H1 (cell line): Measurements from ENCODE around the gene MEGF9. TPM values are rescaled to one million over a fixed set of nuclear protein-coding genes. Genes with fewer than 3 reads are reported as not detected.

ENCODE experiments used
- CTCF ChIA-PET: fragments of 300-600 bp; sonication (Branson Sonifier 250); formaldehyde crosslinking; loops from one replicate; lab custom pipeline; 2021; ENCODE audit not compliant: partially characterized antibody; lab: Charles Lee
- POLR2A ChIA-PET: fragments of 300-600 bp; sonication (Branson Sonifier 250); formaldehyde crosslinking; loops from one replicate; lab custom pipeline; 2021; ENCODE audit warnings: inconsistent platforms; ENCODE audit not compliant: partially characterized antibody; lab: Charles Lee
- DNase-seq, 2 experiments: peaks; one replicate each; pipeline versions ENCODE4 v3.0.0 to v3.0.0-alpha.2; 2010 to 2022; ENCODE audit warnings: low spot score in 2 of 2, low read depth in 1 of 2, mixed read lengths in 1 of 2
- FAIRE-seq: peaks from 2 replicates; lab custom pipeline; 2011; peaks lifted over from hg19 to GRCh38; lab: Jason Lieb, UNC
- H2AFZ ChIP-seq: 2 replicates; pipeline ENCODE4 v1.8.1; 2012; ENCODE audit warnings: low read length, inconsistent platforms
- H2AK5ac ChIP-seq: 2 replicates; pipeline ENCODE4 v1.6.1; 2013; ENCODE audit warnings: low read depth, low read length
- H2BK120ac ChIP-seq: replicated peaks from 2 replicates; pipeline ENCODE3; 2013; ENCODE audit warnings: low read depth, low read length, inconsistent platforms
- H2BK12ac ChIP-seq: 2 replicates; pipeline ENCODE4 v1.6.1; 2013; ENCODE audit warnings: low read depth, low read length
- H2BK15ac ChIP-seq: 2 replicates; pipeline ENCODE4 v1.6.1; 2013; ENCODE audit warnings: low read length
- H2BK20ac ChIP-seq: 2 replicates; pipeline ENCODE4 v1.6.1; 2013; ENCODE audit warnings: low read length
- H2BK5ac ChIP-seq: 2 replicates; pipeline ENCODE4 v1.6.1; 2013; ENCODE audit warnings: low read depth, low read length
- H3K14ac ChIP-seq: 2 replicates; pipeline ENCODE4 v1.6.1; 2013; ENCODE audit warnings: inconsistent platforms; ENCODE audit not compliant: insufficient read length
- H3K18ac ChIP-seq: 2 replicates; pipeline ENCODE4 v1.6.1; 2013; ENCODE audit warnings: low read length; ENCODE audit errors: extremely low read depth
- H3K23ac ChIP-seq: 2 replicates; pipeline ENCODE4 v1.6.1; 2013; ENCODE audit warnings: inconsistent platforms; ENCODE audit not compliant: insufficient read length
- H3K23me2 ChIP-seq: 2 replicates; pipeline ENCODE4 v1.6.1; 2013; ENCODE audit warnings: low read depth, low read length
- H3K27ac ChIP-seq: 2 replicates; pipeline ENCODE4 v1.6.1; 2011; ENCODE audit warnings: low read depth, low read length, inconsistent platforms
- H3K27me3 ChIP-seq, 4 experiments: replicated peaks in 1 of 4; 1 replicate in 1 of 4; 2 replicates in 3 of 4; pipeline versions ENCODE4 v1.6.1 to v1.8.1; 2011 to 2013; ENCODE audit warnings: low read length in 3 of 4, mild to moderate bottlenecking in 3 of 4, inconsistent platforms in 2 of 4, mixed read lengths in 2 of 4, moderate library complexity in 1 of 4; ENCODE audit not compliant: control insufficient read depth in 3 of 4, insufficient read depth in 3 of 4; ENCODE audit errors: extremely low read depth in 1 of 4
- H3K36me3 ChIP-seq, 4 experiments: 2 replicates each; pipeline versions ENCODE4 v1.6.1 to v1.8.1; 2011 to 2013; ENCODE audit warnings: mild to moderate bottlenecking in 4 of 4, low read length in 3 of 4, moderate library complexity in 2 of 4, control low read depth in 1 of 4, inconsistent platforms in 1 of 4; ENCODE audit not compliant: insufficient read depth in 4 of 4, control insufficient read depth in 2 of 4
- H3K4ac ChIP-seq: replicated peaks from 2 replicates; pipeline ENCODE3; 2013; ENCODE audit warnings: low read length, low read depth, mixed read lengths, inconsistent platforms; ENCODE audit not compliant: insufficient read length
- H3K4me1 ChIP-seq, 4 experiments: replicated peaks in 1 of 4; 1 replicate in 1 of 4; 2 replicates in 3 of 4; pipeline versions ENCODE4 v1.6.1 to v1.8.1; 2011 to 2013; ENCODE audit warnings: low read length in 3 of 4, inconsistent platforms in 2 of 4, mixed read lengths in 1 of 4; ENCODE audit not compliant: insufficient read depth in 4 of 4, control insufficient read depth in 3 of 4
- H3K4me2 ChIP-seq, 2 experiments: 2 replicates each; pipeline versions ENCODE4 v1.6.1 to v1.8.1; 2011 to 2013; ENCODE audit warnings: low read depth in 2 of 2, low read length in 2 of 2, control low read depth in 1 of 2, inconsistent platforms in 1 of 2, mild to moderate bottlenecking in 1 of 2; ENCODE audit not compliant: insufficient read depth in 1 of 2
- H3K4me3 ChIP-seq, 4 experiments: fragments of 200-600, 300-600 bp in 1 of 4; sonication (generic), shearing (Covaris generic), sonication (Bioruptor Twin) in 1 of 4; 2 replicates each; pipeline versions ENCODE4 v1.5.1 to v1.8.1; 2011 to 2016; ENCODE audit warnings: low read length in 4 of 4, low read depth in 3 of 4, control low read depth in 2 of 4, inconsistent platforms in 2 of 4, mild to moderate bottlenecking in 2 of 4, mixed read lengths in 1 of 4, moderate library complexity in 1 of 4; ENCODE audit not compliant: insufficient read depth in 2 of 4; ENCODE audit errors: extremely low read depth in 1 of 4
- H3K56ac ChIP-seq: replicated peaks from 2 replicates; pipeline ENCODE3; 2013; ENCODE audit warnings: low read depth, mild to moderate bottlenecking, mixed read lengths, low read length, inconsistent platforms; ENCODE audit not compliant: insufficient read length
- H3K79me1 ChIP-seq: 2 replicates; pipeline ENCODE4 v1.6.1; 2013; ENCODE audit warnings: low read depth, low read length, control low read depth
- H3K79me2 ChIP-seq, 2 experiments: 2 replicates each; pipeline versions ENCODE4 v1.6.1 to v1.8.1; 2012 to 2013; ENCODE audit warnings: low read length in 2 of 2, mild to moderate bottlenecking in 2 of 2, inconsistent platforms in 1 of 2; ENCODE audit not compliant: insufficient read depth in 2 of 2, control insufficient read depth in 1 of 2
- H3K9ac ChIP-seq, 4 experiments: replicated peaks in 1 of 4; 1 replicate in 1 of 4; 2 replicates in 3 of 4; pipeline versions ENCODE4 v1.6.1 to v1.8.1; 2011 to 2013; ENCODE audit warnings: low read depth in 3 of 4, low read length in 3 of 4, control low read depth in 2 of 4, mild to moderate bottlenecking in 2 of 4, moderate library complexity in 2 of 4, inconsistent platforms in 1 of 4; ENCODE audit errors: extremely low read depth in 1 of 4
- H3K9me3 ChIP-seq, 2 experiments: 2 replicates each; pipeline versions ENCODE4 v1.6.1 to v1.8.1; 2012 to 2013; ENCODE audit warnings: mild to moderate bottlenecking in 2 of 2, moderate library complexity in 2 of 2, control low read depth in 1 of 2, inconsistent platforms in 1 of 2, low read depth in 1 of 2, low read length in 1 of 2, mixed read lengths in 1 of 2; ENCODE audit not compliant: insufficient read depth in 2 of 2
- H4K20me1 ChIP-seq, 2 experiments: replicated peaks in 1 of 2; 2 replicates each; pipeline versions ENCODE3 to v1.8.1; 2011 to 2013; ENCODE audit warnings: inconsistent platforms in 2 of 2, low read length in 2 of 2, mild to moderate bottlenecking in 1 of 2; ENCODE audit not compliant: insufficient read depth in 2 of 2, control insufficient read depth in 1 of 2
- H4K5ac ChIP-seq: 2 replicates; pipeline ENCODE4 v1.6.1; 2013; ENCODE audit warnings: low read length, low read depth, mixed read lengths, inconsistent platforms; ENCODE audit not compliant: insufficient read length
- H4K8ac ChIP-seq: 2 replicates; pipeline ENCODE4 v1.8.0; 2013; ENCODE audit warnings: mild to moderate bottlenecking, moderate library complexity, low read length, inconsistent platforms; ENCODE audit not compliant: insufficient read depth; ENCODE audit errors: extremely low read depth
- H4K91ac ChIP-seq: replicated peaks from 2 replicates; pipeline ENCODE3; 2013; ENCODE audit warnings: low read length, mixed read lengths, inconsistent platforms; ENCODE audit not compliant: insufficient read length
- BCL11A ChIP-seq, 2 experiments: IDR thresholded peaks; one replicate each; pipeline ENCODE4 v1.6.1; 2011; ENCODE audit warnings: low read depth in 2 of 2, low read length in 2 of 2, mild to moderate bottlenecking in 2 of 2
- BRCA1 ChIP-seq: IDR thresholded peaks from 2 replicates; pipeline ENCODE4 v1.6.1; 2012; ENCODE audit warnings: low read depth, low read length, improper control_type of control experiment
- CEBPB ChIP-seq: IDR thresholded peaks from 2 replicates; pipeline ENCODE4 v1.6.1; 2012; ENCODE audit warnings: low read depth, low read length
- CREB1 ChIP-seq: IDR thresholded peaks from 2 replicates; pipeline ENCODE4 v1.6.1; 2012; ENCODE audit warnings: inconsistent platforms
- CTBP2 ChIP-seq: IDR thresholded peaks from 2 replicates; pipeline ENCODE4 v1.7.0; 2011; ENCODE audit warnings: borderline replicate concordance, mild to moderate bottlenecking, moderate library complexity, mixed read lengths, low read length; ENCODE audit not compliant: insufficient read depth, insufficient read length
- PHF8 ChIP-seq: fragments of 200-600 bp; sonication (generic); conservative IDR thresholded peaks from 2 replicates; pipeline ENCODE4 v1.7.1; 2012; ENCODE audit warnings: low read depth, mild to moderate bottlenecking, inconsistent platforms, low read length, moderate library complexity
- POLR2A ChIP-seq, 2 experiments: IDR thresholded peaks; 1 replicate in 1 of 2; 2 replicates in 1 of 2; pipeline ENCODE4 v1.6.1; 2011; ENCODE audit warnings: low read depth in 2 of 2, low read length in 2 of 2, mild to moderate bottlenecking in 2 of 2; ENCODE audit errors: control extremely low read depth in 1 of 2
- RBBP5 ChIP-seq: IDR thresholded peaks from 2 replicates; pipeline ENCODE4 v1.7.1; 2012; ENCODE audit warnings: low read depth, mild to moderate bottlenecking, inconsistent platforms, low read length, moderate library complexity, borderline replicate concordance
- SAP30 ChIP-seq: fragments of 300-600 bp; sonication (generic); IDR thresholded peaks from 2 replicates; pipeline ENCODE4 v1.7.1; 2012; ENCODE audit warnings: low read length, moderate library complexity, mild to moderate bottlenecking, inconsistent platforms; ENCODE audit not compliant: insufficient read depth, insufficient replicate concordance
- SIRT6 ChIP-seq: IDR thresholded peaks from one replicate; pipeline ENCODE4 v1.7.1; 2012; ENCODE audit warnings: low read length, inconsistent platforms
- SP1 ChIP-seq: IDR thresholded peaks from 2 replicates; pipeline ENCODE4 v1.6.1; 2011; ENCODE audit warnings: low read depth, low read length
- TCF12 ChIP-seq: IDR thresholded peaks from 2 replicates; pipeline ENCODE4 v1.6.1; 2011; ENCODE audit warnings: low read depth, mild to moderate bottlenecking, low read length
- WGBS, 2 experiments: shearing (Covaris generic) in 1 of 2; methylation state at CpG; one replicate each; pipeline versions ENCODE4 v1.1.6 to v1.1.7; 2013 to 2015; ENCODE audit warnings: low lambda C conversion rate in 2 of 2, mixed read lengths in 2 of 2, inconsistent platforms in 1 of 2, low coverage in 1 of 2, missing lambda C conversion rate in 1 of 2; ENCODE audit not compliant: insufficient replicate concordance in 2 of 2, insufficient coverage in 1 of 2, insufficient read length in 1 of 2; ENCODE audit errors: extremely low coverage in 1 of 2, missing lambda C conversion rate in 1 of 2; 5-methylcytosine and 5-hydroxymethylcytosine counted together
- polyA plus RNA-seq, 7 experiments: library from polyadenylated mRNA; depleted of rRNA in 3 of 7; stranded (reverse) in 5 of 7; unstranded in 2 of 7; fragments of >200 nt in 5 of 7; fragments of 200-250 nt in 2 of 7; gene quantifications; 1 replicate in 5 of 7; 2 replicates in 1 of 7; 4 replicates in 1 of 7; pipeline versions ENCODE4 v1.2.1 to v1.2.3, GENCODE V29; 2011 to 2013; ENCODE audit warnings: missing spikeins in 2 of 7, mixed read lengths in 2 of 7
- total RNA-seq: library from RNA; stranded (reverse); fragmentation: NEBNext Ultra II Directional; extraction: Animal tissue kit (Norgen Biotek cat#: 25700); gene quantifications from 2 replicates; pipeline ENCODE4 v1.2.1, GENCODE V29; 2021
- TF ChIP-seq, protein P1 (sequence below): IDR thresholded peaks from 2 replicates; pipeline ENCODE4 v1.6.1; 2011; ENCODE audit warnings: low read depth, mild to moderate bottlenecking, low read length; ENCODE audit not compliant: insufficient read depth

The MEGF9 gene
- total and polyA plus RNA-seq, 2 of the 8 experiments (the other 6 are each of a cell fraction or from before 2014, with no cell fraction given), result 0.45 to 1.8 TPM

DNA sequence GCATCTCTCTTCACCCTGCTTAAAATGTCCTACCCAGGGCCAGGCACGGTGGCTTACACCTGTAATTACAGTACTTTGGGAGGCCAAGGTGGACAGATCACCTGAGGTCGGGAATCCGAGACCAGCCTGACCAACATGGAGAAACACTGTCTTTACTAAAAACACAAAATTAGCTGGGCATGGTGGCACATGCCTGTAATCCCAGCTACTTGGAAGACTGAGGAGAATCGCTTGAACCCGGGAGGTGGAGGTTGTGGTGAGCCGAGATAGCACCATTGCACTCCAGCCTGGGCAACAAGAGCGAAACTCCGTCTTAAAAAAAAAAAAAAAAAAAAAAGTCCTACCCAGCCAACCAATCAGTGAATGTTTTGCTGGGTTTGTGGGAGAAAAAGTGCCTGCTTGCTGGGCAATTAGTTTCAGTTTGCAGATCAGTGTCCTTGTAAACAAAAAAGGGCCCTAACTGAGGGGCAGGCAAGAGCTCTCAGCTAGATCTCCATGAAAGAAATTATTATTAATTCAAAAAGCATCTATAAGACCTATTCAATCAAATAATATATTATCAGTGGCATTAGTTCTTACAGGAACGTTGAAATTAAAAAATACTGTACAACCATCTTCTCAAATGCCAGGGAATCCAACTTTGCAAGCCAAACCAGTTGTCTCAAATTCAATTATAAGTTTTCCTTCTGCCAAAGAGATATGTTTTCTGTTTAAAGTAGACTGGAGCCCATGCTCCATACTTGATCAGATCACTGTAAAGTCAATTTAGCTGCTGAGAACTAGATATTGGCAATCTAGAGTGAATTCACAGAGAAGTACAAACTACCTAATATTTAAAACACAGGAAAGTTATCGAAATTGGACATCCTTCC is 3.9 kb downstream of the MEGF9 start:
- Histone ChIP-seq H2AFZ (no peak overlapping the region), H3K23me2 (peaks cover 11% of the 10 kb centered on the region; the same call in 1 of the 2 replicates), H2BK15ac (no peak overlapping the region), H4K91ac (no peak overlapping the region), H3K79me1 (no peaks in the 10 kb centered on the region), H3K36me3 (no peaks in the 10 kb centered on the region), H3K23ac (no peak overlapping the region), H2AK5ac (no peak overlapping the region), H4K8ac (no peak overlapping the region), H2BK5ac (no peak overlapping the region), H3K18ac (no peak overlapping the region), H2BK20ac (no peak overlapping the region), H3K4me3 (no peak overlapping the region), H4K20me1 (peaks cover 0 to 2% of the 10 kb centered on the region in 2 experiments), H3K27ac (no peak overlapping the region), H3K9ac (no peak overlapping the region), H3K27me3 (peaks cover 4 to 17% (median 15%) of the 10 kb centered on the region in 4 experiments; a peak in 6 of 7 replicates), H3K4ac (no peak overlapping the region), H3K14ac (no peak overlapping the region), H3K4me1 (peaks cover 0 to 6% (median 6%) of the 10 kb centered on the region in 4 experiments; a peak in 4 of 7 replicates), H3K56ac (no peak overlapping the region), H3K9me3 (no peaks in the 10 kb centered on the region), H3K4me2 (no peak overlapping the region), H2BK12ac (no peak overlapping the region), H4K5ac (no peak overlapping the region), H2BK120ac (no peak overlapping the region), H3K79me2 (no peaks in the 10 kb centered on the region)
- 85% methylated on average over 7 of the region's 10 CpGs; no CpG with 5 or more reads in 1 of the 2 experiments for WGBS, 2 experiments
- DNase-seq, result no peak
- POLR2A ChIA-PET, result no interaction called here
- no peak for FAIRE-seq
- CTCF ChIA-PET, result interaction anchor here (0.6 to 1.8 kb wide), 4 partner anchors 8 to 97 kb away, joined by 3 to 6 read pairs (median 3); no protein-coding TSS in a partner anchor
- TF ChIP-seq PHF8 (no peak), POLR2A (IDR thresholded peaks at IDR 0.05; ENCODE audit: control extremely low read depth in 1 of 2, low read depth in 2 of 2, low read length in 2 of 2) (no peak), SAP30 (no peak), SP1 (no peak), CEBPB (no peak), SIRT6 (no peak), BCL11A (IDR thresholded peaks at IDR 0.05; ENCODE audit: low read depth in 2 of 2, low read length in 2 of 2) (no peak), RBBP5 (no peak), CREB1 (no peak), TCF12 (no peak), BRCA1 (no peak), CTBP2 (no peak)
- TF ChIP-seq, protein P1, sequence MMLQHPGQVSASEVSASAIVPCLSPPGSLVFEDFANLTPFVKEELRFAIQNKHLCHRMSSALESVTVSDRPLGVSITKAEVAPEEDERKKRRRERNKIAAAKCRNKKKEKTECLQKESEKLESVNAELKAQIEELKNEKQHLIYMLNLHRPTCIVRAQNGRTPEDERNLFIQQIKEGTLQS, result no peak
